Measurements from ENCODE around the gene MBNL1. TPM values are rescaled to one million over a fixed set of nuclear protein-coding genes. Genes with fewer than 3 reads are reported as not detected.
A peak's percentile ranks its signal among the peaks of the same experiment; 100 is the strongest.

MBNL1 gene
- total RNA-seq, result 100 to 1,000 TPM; 385 to 392 TPM

- DNase-seq, result peak; percentile 86
- H3K4me1 Mint-ChIP-seq, result peaks cover 52% of the 10 kb centered on the region
- H3K9me3 Mint-ChIP-seq, result no peaks in the 10 kb centered on the region
- H3K36me3 Mint-ChIP-seq, result peaks cover 41% of the 10 kb centered on the region
- H3K4me3 Mint-ChIP-seq, result peak within 1 kb of the TSS; percentile 88
- H3K27ac Mint-ChIP-seq, result peak within 1 kb of the TSS; percentile 91
- no peaks in the 10 kb centered on the region for H3K27me3 Mint-ChIP-seq
Measured at GRCh38 chr3:152268555-152269055, at the start of gene MBNL1. Gene MBNL1, plus strand, starts transcription at chr3:152268929. Its CDS starts 31,265 bp downstream, at chr3:152300194.

GRCh38 chr3:152219216-152219615 is 49.5 kb upstream of the MBNL1 start:
- Mint-ChIP-seq H3K36me3 (peaks cover 6% of the 10 kb centered on the region), H3K9me3 (peaks cover 2% of the 10 kb centered on the region), H3K4me3 (no peak overlapping the region), H3K27ac (peak overlapping the region; percentile 43), H3K27me3 (no peaks in the 10 kb centered on the region), H3K4me1 (peaks cover 61% of the 10 kb centered on the region)
- no peak for DNase-seq

- Mint-ChIP-seq H3K27me3 (no peaks in the 10 kb centered on the region), H3K4me1 (peaks cover 60% of the 10 kb centered on the region), H3K4me3 (no peak overlapping the region), H3K27ac (peak overlapping the region; percentile 13), H3K36me3 (peaks cover 6% of the 10 kb centered on the region), H3K9me3 (peaks cover 2% of the 10 kb centered on the region)
- no peak for DNase-seq
Measured at GRCh38 chr3:152219769-152220255, 48.9 kb upstream of the MBNL1 start.

- H3K4me3 Mint-ChIP-seq, result peak overlapping the region; percentile 23
- DNase-seq, result no peak
- H3K4me1 Mint-ChIP-seq, result peaks cover 63% of the 10 kb centered on the region
- H3K9me3 Mint-ChIP-seq, result peaks cover 2% of the 10 kb centered on the region
- H3K27me3 Mint-ChIP-seq, result no peaks in the 10 kb centered on the region
- H3K36me3 Mint-ChIP-seq, result peaks cover 6% of the 10 kb centered on the region
- peak overlapping the region; percentile 80 for H3K27ac Mint-ChIP-seq
Measured at GRCh38 chr3:152222327-152222726, 46.4 kb upstream of the MBNL1 start.

GRCh38 chr3:152225201-152225600 is 43.5 kb upstream of the MBNL1 start:
- Mint-ChIP-seq H3K4me1 (peaks cover 47% of the 10 kb centered on the region), H3K9me3 (peaks cover 4% of the 10 kb centered on the region), H3K36me3 (peaks cover 3% of the 10 kb centered on the region), H3K4me3 (no peak overlapping the region), H3K27me3 (no peaks in the 10 kb centered on the region), H3K27ac (no peak overlapping the region)
- no peak for DNase-seq

- Mint-ChIP-seq H3K36me3 (peaks cover 9% of the 10 kb centered on the region), H3K27me3 (no peaks in the 10 kb centered on the region), H3K4me1 (peaks cover 51% of the 10 kb centered on the region), H3K9me3 (peaks cover 4% of the 10 kb centered on the region), H3K27ac (no peak overlapping the region), H3K4me3 (no peak overlapping the region)
- DNase-seq, result no peak
Measured at GRCh38 chr3:152226176-152226575, 42.6 kb upstream of the MBNL1 start.

GRCh38 chr3:152227027-152227426 is 41.7 kb upstream of the MBNL1 start:
- Mint-ChIP-seq H3K4me1 (peaks cover 49% of the 10 kb centered on the region), H3K36me3 (peaks cover 11% of the 10 kb centered on the region), H3K27ac (no peak overlapping the region), H3K4me3 (no peak overlapping the region), H3K27me3 (no peaks in the 10 kb centered on the region), H3K9me3 (peaks cover 4% of the 10 kb centered on the region)
- DNase-seq, result no peak

GRCh38 chr3:152229692-152230091 is 39.0 kb upstream of the MBNL1 start:
- Mint-ChIP-seq H3K27ac (no peak overlapping the region), H3K4me3 (no peak overlapping the region), H3K4me1 (peaks cover 51% of the 10 kb centered on the region), H3K9me3 (peaks cover 4% of the 10 kb centered on the region), H3K36me3 (peaks cover 11% of the 10 kb centered on the region), H3K27me3 (no peaks in the 10 kb centered on the region)
- no peak for DNase-seq

- DNase-seq, result no peak
- Mint-ChIP-seq H3K9me3 (peaks cover 4% of the 10 kb centered on the region), H3K36me3 (peaks cover 11% of the 10 kb centered on the region), H3K27me3 (no peaks in the 10 kb centered on the region), H3K27ac (no peak overlapping the region), H3K4me3 (no peak overlapping the region), H3K4me1 (peaks cover 52% of the 10 kb centered on the region)
Measured at GRCh38 chr3:152230370-152230769, 38.4 kb upstream of the MBNL1 start.

- peaks cover 7% of the 10 kb centered on the region for H3K9me3 Mint-ChIP-seq
- DNase-seq, result no peak
- H3K4me3 Mint-ChIP-seq, result no peak overlapping the region
- peak overlapping the region; percentile 64 for H3K27ac Mint-ChIP-seq
- H3K27me3 Mint-ChIP-seq, result no peaks in the 10 kb centered on the region
- peaks cover 62% of the 10 kb centered on the region for H3K4me1 Mint-ChIP-seq
- H3K36me3 Mint-ChIP-seq, result peaks cover 15% of the 10 kb centered on the region
Measured at GRCh38 chr3:152232001-152232400, 36.7 kb upstream of the MBNL1 start.

GRCh38 chr3:152232679-152233078 is 36.0 kb upstream of the MBNL1 start:
- no peak for DNase-seq
- Mint-ChIP-seq H3K9me3 (peaks cover 12% of the 10 kb centered on the region), H3K4me3 (peak overlapping the region; percentile 25), H3K36me3 (peaks cover 21% of the 10 kb centered on the region), H3K27ac (peak overlapping the region; percentile 85), H3K4me1 (peaks cover 66% of the 10 kb centered on the region), H3K27me3 (no peaks in the 10 kb centered on the region)

- peak overlapping the region; percentile 66 for H3K27ac Mint-ChIP-seq
- H3K36me3 Mint-ChIP-seq, result peaks cover 23% of the 10 kb centered on the region
- no peak overlapping the region for H3K4me3 Mint-ChIP-seq
- H3K27me3 Mint-ChIP-seq, result no peaks in the 10 kb centered on the region
- peaks cover 10% of the 10 kb centered on the region for H3K9me3 Mint-ChIP-seq
- DNase-seq, result no peak
- H3K4me1 Mint-ChIP-seq, result peaks cover 73% of the 10 kb centered on the region
Measured at GRCh38 chr3:152234657-152235375, 33.9 kb upstream of the MBNL1 start.

GRCh38 chr3:152235709-152236298 is 32.9 kb upstream of the MBNL1 start:
- Mint-ChIP-seq H3K27me3 (no peaks in the 10 kb centered on the region), H3K36me3 (peaks cover 21% of the 10 kb centered on the region), H3K9me3 (peaks cover 10% of the 10 kb centered on the region), H3K4me1 (peaks cover 74% of the 10 kb centered on the region), H3K27ac (peak overlapping the region; percentile 22), H3K4me3 (peak overlapping the region; percentile 4)
- no peak for DNase-seq

- Mint-ChIP-seq H3K4me1 (peaks cover 76% of the 10 kb centered on the region), H3K27ac (peak overlapping the region; percentile 88), H3K4me3 (peak overlapping the region; percentile 50), H3K36me3 (peaks cover 16% of the 10 kb centered on the region), H3K27me3 (no peaks in the 10 kb centered on the region), H3K9me3 (peaks cover 10% of the 10 kb centered on the region)
- no peak for DNase-seq
Measured at GRCh38 chr3:152236716-152237115, 32.0 kb upstream of the MBNL1 start.

- peaks cover 61% of the 10 kb centered on the region for H3K4me1 Mint-ChIP-seq
- H3K4me3 Mint-ChIP-seq, result peak overlapping the region; percentile 70
- no peaks in the 10 kb centered on the region for H3K27me3 Mint-ChIP-seq
- peaks cover 19% of the 10 kb centered on the region for H3K36me3 Mint-ChIP-seq
- peaks cover 10% of the 10 kb centered on the region for H3K9me3 Mint-ChIP-seq
- DNase-seq, result peak; percentile 22
- peak overlapping the region; percentile 92 for H3K27ac Mint-ChIP-seq
Measured at GRCh38 chr3:152241142-152242017, 27.3 kb upstream of the MBNL1 start.

All from activated naive CD8-positive, alpha-beta T cell treated with anti-CD3 and anti-CD28 coated beads for 36 hours (primary cell).